ENCODE measurements around the gene VAMP4.
"Not testable (repeated sequence)": the region's sequence is repeated elsewhere in the genome, so short reads cannot be mapped to it uniquely, and the experiment has no call there.

The VAMP4 gene

DNA sequence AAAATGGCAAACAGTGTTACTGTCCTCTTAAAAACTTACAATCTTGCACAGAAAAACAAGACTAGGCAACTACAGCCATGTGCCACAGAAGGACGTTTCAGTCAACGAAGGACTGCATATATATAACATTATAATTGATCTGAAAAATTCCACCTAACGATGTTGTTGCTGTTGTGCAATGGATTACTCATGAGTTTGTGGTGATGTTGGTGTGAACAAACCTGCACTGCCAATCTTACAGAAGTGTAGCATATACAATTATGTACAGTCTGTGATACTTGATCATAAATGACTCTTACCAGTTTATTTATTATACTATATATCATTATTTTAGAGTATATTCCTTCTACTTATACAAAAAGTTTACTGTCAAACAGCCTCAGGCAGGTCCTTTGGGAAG is 6.8 kb upstream of the VAMP4 start:
- DNase-seq, result no peak

DNA sequence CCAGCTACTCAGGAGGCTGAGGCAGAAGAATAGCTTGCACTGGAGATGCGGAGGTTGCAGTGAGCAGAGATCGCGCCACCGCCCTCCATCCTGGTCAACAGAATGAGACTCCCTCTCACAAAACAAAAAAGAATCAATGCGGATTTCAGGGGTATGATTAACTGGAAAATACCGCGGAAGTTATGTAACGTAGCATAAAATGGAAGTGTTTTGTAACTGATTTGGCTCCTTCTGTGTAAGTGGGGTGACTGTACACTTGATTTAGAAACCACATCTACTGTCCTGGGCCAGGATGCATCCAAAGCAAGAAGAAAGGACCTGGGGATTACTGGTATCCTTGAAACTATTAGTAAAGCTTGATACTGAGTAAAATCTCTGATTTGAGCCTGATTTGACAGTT is 3.1 kb upstream of the VAMP4 start:
- DNase-seq, result no peak

DNA sequence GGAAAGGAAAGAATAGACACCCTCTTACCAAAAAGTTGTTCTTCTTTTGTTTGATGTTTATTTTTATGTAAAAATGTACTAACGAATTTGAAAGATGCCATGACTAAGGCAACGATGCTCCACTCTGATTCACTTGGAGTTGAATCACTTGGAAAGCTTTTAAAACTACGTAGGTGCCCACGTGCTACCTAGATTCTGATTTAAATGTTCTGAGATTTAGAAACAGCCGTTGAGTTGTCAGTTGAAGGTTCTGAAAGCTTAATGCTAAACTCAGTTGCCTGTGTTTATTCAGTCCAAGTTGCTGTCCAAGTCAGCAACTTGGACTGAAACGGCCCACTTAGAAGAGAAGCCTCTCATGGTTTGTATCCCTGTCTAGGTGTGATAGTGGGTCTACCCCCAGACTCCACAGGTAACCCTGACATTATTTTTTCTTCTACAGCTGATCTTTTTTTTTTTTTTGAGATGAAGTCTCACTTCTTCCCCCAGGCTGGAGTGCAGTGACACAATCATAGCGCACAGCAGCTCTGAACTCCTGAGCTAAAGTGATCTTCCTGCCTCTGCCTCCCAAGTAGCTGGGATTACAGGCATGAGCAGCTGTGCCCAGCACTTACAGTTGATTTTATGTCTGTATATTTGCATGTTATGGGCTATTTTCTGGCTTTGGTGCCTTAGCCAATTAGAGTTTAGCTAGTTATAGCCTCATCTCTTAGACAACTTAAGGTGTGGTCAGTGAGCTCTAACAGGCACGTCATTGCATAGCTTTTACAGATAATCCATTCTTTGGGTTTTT is 1.4 kb upstream of the VAMP4 start:
- no peak for DNase-seq

DNA sequence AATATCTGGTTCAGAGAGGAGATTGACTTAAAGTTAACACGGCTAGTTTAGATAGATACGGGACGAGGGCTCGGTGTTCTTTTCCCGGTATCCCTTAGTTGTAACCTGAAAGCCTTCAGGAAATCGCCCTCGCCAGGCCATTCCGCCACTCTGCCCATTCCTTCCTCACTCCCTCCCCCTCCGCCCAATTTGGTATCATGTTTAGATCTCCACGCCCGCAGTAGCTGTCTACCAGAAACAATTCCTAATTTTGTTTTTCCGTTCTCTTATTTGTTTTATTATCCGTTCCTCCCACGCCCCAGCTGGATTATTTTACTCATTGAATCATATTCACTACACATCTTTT is 685 bp upstream of the VAMP4 start:
- DNase-seq, result peak in 1 of 2 donors; percentile 33

DNA sequence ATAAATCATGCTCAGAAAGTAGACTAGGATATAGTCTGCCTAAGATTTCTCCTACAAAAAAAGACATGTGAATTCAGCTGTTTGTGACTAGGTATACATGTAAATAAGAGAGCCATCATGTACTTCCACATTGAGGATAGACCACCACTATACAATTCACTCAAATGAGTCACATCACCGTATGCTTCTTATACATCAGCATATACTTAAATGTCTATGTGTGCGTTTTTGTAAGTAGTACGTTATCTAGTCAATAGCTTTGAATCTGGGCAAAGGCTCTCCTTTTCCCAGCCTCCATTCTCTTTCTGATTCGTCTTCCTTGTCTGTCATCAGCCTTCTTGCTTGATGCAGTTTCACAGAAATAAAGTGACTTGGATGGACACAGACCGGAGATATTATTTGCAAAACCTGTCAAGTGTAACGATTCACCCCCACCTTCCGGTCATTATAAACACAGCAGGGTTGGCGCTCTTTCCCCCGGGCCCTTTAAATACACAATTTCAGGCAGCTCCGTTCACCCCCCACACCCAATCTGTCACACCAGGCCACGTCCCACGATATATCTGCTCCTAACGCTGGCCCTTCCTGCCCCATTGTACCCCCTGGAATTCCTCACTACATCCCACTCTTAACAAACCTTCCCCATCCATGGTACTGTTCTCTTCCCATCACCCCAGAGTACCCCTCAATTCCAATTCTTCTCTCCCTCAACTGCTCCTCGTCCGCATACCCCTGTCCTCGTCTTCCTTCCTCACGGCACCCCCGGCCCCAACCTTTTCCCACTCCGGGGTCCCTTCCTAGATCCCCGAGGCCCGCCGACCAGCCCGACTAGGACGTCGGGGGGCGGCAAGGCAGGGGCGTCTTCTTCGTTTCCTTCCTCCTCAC is 636 bp downstream of the VAMP4 start:
- no peak for DNase-seq

DNA sequence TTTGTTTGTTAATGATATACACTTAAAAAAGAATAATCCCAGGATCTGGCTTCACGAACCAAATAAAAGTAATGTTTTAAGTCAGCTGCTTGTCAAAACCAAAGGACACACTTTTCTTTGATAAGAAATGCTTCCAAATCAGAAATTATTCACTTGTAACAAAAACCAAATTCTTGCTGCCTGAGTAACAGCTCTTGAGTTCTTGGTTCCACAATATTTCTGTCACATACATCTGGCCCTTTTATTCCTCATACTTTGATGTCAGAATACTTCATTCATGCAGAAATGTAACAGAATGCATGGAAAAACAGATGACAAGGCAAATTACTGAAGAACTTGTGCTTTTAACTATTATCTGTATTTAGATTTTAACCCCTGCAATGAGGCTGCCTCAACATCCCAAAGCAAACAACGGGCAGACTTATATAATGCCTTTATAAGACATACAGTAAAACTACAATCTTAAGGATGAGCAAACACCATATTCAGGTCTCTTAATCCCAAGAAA is 1.5 kb downstream of the VAMP4 start:
- no peak for DNase-seq

DNA sequence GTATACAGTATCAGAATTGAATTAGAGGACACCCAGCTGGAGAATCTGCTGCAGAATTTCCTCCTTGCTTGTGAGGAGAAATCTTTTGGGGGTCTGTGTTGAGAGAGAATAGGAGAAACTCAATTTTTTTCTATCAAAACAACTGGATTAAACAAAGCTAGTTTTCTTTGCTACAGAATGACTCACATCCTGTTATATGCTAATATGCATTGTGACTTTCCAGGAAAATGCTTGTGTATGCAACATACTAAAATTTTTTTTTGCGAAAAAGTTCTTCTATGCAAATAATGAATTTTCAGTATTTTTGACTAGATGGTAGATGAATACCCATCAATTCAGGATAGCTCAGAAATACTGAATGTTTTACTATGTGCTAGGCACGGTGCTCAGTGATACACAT is 2.2 kb downstream of the VAMP4 start:
- peak in 1 of 2 donors; percentile 5 for DNase-seq

DNA sequence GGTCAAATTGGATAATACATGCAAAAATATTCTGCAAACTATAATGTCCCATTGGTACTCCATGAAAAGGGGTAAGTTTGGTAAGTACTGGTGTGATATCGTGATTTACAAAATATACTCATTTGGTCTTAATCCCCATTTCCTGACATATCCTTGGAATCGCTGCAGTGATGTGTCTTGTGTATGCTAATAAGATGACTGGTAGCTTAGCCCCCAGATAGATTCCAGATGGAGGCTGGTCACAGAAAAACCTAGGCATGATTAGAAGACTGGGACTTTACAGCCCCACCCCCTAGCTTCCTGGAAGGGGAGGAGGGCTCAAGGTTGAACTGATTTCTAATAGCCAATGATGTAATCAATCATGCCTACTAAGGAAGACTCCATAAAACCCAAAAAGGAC is 3.0 kb downstream of the VAMP4 start:
- DNase-seq, result no peak

DNA sequence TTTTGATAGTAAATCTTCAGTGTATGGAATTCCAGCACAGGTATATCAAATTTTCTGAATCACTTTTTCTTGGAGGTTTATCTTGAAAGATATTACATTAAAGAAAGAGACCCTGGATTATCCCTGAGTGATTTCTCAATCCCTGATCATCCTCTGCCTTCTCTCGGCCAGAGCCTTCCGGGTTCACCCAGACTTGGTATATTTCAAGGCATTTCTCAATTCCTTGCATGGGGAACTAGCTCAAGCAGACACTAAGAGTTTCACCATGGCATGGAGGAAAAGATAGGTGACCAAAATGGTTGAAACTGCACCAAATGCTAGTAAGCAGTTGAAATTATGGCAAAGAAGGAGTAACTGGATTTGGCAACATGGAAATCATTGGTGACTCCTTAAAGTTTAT is 5.7 kb downstream of the VAMP4 start:
- DNase-seq, result no peak

DNA sequence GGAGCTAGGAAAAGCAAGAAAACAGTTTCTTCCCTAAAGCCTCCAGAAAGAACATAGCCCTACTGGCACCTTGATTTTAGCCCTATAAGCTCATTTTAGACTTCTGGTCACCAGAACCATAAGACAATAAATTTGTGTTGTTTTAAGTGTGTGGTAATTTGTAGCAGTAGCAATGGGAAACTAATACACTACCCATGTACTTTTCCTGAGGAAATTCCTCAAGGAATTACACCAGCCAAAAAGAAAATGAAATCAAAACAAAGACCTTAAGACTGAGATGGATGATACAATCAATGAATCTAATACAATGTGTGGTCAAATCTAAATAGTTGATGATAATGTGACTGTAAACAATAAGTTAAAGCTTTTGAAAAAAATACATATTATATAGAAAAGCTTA is 11.8 kb downstream of the VAMP4 start:
- no peak for DNase-seq

DNA sequence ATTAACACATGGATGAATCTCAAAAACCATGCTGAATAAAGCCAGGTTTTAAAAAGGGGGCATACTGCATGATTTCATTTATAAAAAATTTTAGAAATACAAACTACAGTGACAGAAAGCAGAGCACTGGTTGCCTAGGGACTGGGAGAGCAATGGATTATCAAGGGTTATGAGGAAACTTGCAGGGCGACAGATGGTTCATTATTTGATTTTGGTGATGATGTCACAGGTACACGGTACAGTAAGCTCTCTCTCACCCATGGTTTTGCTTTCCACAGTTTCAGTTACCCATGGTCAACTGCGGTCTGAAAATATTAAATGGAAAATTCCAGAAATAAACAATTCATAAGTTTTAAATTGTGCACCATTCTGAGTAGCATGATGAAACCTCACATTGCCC is 14.1 kb downstream of the VAMP4 start:
- DNase-seq, result no peak

DNA sequence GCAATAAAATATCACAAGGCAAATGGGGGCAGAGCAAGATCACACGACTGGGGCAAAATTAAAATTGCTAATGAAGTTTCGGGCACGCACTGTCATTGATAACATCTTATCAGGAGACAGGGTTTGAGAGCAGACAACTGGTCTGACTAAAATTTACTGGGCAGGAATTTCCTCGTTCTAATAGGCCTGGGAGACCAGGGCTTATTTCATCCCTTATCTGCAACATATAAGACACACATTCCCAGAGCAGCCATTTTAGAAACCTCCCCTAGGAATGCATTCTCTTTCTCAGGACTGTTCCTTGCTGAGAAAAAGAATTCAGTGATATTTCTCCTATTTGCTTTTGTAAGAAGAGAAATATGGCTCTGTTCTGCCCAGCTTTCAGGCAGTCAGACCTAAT is 18.7 kb downstream of the VAMP4 start:
- not testable (repeated sequence) for DNase-seq

DNA sequence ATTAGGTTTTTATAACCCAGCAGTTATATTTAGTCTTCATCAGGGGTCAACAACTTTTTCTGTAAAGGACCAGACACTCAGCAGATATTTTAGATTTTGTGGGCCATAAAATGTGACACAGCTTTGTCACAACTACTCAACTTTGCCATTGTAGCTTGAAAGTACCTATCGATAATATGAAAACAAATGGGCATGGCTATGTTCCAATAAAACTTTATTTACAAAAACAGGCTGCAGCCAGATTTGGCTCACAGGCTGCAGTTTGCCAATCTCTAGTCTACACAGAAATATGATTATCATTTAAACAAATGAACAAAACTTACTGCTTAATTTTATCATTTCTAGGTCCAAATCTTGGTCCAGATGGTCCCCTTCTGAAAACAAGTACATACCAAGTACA is 23.0 kb downstream of the VAMP4 start:
- no peak for DNase-seq

DNA sequence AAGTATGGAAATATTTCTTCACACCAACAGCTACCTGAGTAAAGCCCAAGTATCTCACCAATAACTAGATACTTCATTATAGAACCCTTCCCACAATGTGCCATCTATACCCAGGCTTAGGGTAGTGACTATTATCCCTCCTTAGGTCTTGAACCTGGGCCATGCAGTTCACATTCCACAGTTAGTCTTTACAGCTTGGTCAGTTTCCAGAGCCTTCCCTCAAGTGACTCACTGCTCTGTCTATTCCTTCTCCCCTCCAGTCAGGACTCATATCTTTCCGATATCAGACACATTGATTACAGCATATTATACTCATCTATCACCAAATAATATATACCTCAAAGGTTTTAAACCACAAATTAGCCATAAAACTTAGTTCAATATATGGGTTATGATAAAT is 23.6 kb downstream of the VAMP4 start:
- DNase-seq, result no peak

DNA sequence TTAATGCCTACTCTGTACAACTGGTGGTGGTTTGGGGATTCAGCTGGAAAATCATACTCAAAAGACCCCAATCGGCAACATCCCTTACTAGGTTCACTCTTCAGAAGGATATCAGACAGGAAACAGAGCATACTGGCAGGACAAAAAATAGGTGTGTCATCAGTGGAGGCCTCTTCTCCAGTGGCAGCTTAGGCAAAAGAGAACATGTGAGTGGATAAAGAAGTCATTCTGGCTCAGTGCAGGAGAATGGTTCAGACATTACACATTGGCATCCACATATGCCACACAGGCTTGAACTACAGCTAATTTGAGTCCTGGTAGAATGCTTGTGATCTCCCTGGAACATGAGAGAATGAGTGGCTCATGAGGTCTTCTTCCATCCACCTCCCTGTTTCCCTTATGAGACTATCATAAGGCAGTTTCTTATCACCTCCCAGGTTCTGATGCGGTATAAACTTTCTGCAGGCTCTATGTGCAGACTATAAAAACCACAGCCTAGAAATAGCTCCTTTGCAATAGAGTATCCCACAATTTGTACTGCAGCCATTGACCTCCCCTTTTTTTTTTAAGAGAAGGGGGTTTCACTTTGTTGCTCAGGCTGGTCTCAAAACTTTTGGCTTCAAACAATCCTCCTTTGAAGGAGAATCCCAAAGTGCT is 24.7 kb downstream of the VAMP4 start:
- DNase-seq, result no peak

DNA sequence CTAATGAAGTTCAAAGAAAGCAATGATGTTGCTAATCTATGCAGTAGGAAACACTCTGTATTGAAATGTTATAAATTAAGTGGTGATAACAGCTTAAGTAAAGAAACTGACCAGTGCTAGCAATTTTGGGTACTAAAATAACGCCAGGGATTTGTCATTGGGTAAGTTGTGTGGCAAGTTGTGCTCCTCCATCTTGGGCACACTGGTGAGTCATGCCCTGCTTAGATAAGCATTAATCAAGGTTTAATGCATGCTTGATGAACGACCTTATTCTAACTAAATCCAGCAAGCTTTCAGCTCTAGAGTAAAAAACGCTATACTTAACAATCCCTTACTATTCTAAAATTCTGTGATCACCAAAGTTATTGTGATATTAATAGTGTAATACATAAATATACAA is 25.2 kb downstream of the VAMP4 start:
- DNase-seq, result no peak

DNA sequence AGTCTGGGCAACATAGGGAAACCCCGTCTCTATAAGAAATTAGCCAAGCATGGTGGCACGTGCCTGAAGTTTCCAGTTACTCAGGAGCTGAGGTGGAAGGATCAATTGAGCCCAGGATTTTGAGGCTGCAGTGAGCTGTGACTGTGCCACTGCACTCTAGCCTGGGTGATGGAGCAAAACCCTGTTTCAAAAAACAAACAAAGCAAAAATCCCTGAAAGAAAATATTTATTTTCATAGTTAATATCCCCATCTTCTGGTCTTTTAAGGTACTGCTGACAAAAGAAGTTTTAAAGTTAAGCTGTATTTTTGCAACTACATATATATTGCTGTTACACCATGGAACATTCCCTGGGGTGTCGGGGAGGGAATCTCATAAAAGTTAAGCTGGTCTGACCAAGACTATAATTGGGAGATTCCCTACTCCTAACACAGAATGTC is 26.0 kb downstream of the VAMP4 start:
- no peak for DNase-seq

DNA sequence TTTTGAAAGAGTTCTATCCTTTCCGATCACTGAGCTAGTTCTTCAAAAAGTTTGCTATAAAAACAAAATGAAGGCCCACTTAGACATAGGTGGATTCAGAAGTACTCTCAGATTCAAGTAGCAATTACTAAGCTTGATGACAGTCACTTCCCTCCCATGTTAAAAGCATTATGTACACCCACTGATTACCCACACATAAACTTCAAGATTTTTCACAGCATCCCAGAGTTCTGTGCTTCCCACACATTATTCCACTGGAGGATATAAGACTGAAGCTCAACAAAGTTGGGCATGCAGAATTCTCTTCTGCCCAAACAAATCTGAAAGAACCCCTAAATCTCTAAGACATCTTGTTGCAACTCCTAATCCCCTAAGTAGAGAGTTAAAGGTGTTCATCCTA is 29.5 kb downstream of the VAMP4 start:
- no peak for DNase-seq

DNA sequence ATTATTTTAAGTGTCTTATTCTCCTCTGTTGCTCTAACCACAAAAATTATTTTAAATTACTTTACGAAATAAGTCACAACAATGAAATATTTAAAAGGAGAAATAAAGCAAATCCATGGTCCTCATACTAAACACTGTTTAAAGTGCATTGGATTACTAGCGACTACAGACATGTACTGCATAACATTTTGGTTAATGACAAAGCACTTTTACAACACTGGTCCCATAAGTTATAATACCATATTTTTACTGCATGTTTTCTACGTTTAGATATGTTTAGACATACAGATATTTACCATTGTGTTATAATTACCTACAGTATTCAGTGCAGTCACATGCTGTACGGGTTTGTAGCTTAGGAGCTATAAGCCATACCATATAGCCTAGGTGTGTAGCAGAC is 30.2 kb downstream of the VAMP4 start:
- DNase-seq, result no peak

DNA sequence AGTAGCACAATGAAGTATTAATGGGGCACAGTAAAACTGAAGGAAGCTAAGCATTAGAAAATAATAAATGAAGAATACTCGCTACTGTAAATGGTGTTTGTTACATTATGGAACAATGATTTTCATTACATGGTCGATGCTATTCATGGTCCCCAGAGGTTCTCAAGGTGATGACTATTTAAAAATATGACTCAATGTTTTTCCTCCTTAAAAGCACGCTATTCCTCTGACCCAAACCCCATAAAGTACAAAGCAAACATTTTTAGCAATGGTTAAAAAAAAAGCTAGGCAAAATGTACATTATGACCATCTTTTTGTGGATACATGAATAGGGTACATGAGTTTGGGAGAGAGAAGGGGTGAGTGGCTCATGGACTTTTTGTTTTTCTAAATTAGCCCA is 34.3 kb downstream of the VAMP4 start:
- no peak for DNase-seq

DNA sequence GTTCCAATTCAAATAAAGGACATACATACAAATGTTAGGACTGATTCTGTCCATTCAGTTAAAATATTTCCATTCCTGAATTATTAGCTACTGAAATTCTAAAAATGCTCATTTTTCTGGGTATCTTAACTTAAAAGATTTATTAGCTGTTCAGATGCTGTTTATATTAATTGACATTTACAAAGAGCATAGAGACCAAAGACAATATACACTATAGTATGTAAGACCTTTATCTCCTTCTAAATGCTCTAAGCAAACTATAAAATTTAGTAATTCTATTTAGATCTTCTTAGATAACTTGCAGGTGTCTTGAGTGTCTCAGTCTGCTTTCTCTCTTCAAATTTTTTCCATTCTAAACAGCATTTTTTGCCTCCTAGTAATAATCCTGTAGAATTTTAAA is 39.3 kb downstream of the VAMP4 start:
- DNase-seq, result no peak

DNA sequence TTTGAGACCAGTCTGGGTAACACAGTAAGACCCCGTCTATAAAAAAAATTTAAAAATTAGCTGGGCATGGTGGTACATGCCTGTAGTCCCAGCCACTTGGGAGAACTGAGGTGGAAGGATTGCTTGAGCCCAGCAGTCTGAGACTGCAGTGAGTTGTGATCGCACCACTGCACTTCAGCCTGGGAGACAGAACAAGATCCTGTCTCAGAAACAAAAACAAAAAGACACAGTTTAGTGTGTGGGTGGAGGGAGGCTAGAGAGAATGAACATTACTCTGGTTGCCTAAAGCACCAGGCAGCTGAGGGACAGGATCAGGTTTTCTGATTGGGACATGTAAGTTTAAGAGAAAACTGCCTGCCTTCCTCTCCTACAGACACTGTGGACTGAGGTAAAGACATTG is 42.3 kb downstream of the VAMP4 start:
- DNase-seq, result no peak

DNA sequence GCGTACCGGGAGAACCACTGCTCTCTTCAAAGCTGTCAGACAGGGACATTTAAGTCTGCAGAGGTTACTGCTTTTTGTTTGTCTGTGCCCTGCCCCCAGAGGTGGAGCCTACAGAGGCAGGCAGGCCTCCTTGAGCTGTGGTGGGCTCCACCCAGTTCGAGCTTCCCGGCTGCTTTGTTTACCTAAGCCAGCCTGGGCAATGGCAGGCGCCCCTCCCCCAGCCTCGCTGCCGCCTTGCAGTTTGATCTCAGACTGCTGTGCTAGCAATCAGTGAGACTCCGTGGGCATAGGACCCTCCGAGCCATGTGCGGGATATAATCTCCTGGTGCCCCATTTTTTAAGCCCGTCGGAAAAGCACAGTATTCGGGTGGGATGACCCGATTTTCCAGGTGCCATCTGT is 46.1 kb downstream of the VAMP4 start:
- DNase-seq, result not testable (repeated sequence)

DNA sequence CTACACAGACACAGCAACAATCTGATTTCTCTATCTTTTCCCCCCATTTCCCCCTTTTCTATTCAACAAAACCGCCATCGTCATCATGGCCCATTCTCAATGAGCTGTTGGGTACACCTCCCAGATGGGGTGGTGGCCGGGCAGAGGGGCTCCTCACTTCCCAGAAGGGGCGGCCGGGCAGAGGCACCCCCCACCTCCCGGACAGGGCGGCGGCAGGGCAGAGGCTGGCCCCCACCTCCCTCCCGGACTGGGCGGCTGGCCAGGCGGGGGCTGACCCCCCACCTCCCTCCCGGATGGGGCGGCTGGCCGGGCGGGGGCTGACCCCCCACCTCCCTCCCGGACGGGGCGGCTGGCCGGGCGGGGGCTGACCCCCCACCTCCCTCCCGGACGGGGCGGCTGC is 48.3 kb downstream of the VAMP4 start:
- DNase-seq, result not testable (repeated sequence)

All from bone marrow (tissue), 2 donors.